Fibroblast of pulmonary artery (primary cell): ENCODE data around the gene SNPH.

ENCODE experiments used
- DNase-seq: peaks from one replicate; pipeline ENCODE4 v3.0.0-alpha.2; 2010; ENCODE audit warnings: low read depth
- H3K4me3 ChIP-seq: replicated peaks from 2 replicates; pipeline ENCODE4 v1.5.1; 2011; ENCODE audit warnings: low read depth, mild to moderate bottlenecking, control low read depth, low read length, moderate library complexity
- CTCF ChIP-seq: IDR thresholded peaks from 2 replicates; pipeline ENCODE4 v1.5.1; 2011; ENCODE audit warnings: mild to moderate bottlenecking, control low read depth, low read length, inconsistent platforms; ENCODE audit errors: missing control alignments

The SNPH gene

GRCh38 chr20:1291191-1291741 is 25.2 kb downstream of the SNPH start:
- peak; percentile 74 for DNase-seq
- TF ChIP-seq CTCF, result no peak
- H3K4me3 ChIP-seq, result no peak overlapping the region

GRCh38 chr20:1292620-1293019 is 26.5 kb downstream of the SNPH start:
- H3K4me3 ChIP-seq, result no peak overlapping the region
- TF ChIP-seq CTCF, result no peak
- DNase-seq, result no peak

GRCh38 chr20:1293641-1294379 is 27.7 kb downstream of the SNPH start:
- TF ChIP-seq CTCF, result no peak
- DNase-seq, result no peak
- no peak overlapping the region for H3K4me3 ChIP-seq

GRCh38 chr20:1294497-1294896 is 28.4 kb downstream of the SNPH start:
- DNase-seq, result no peak
- no peak for TF ChIP-seq CTCF
- H3K4me3 ChIP-seq, result no peak overlapping the region

GRCh38 chr20:1295276-1295930 is 29.3 kb downstream of the SNPH start:
- no peak for DNase-seq
- TF ChIP-seq CTCF, result no peak

GRCh38 chr20:1296117-1296610 is 30.1 kb downstream of the SNPH start:
- no peak for TF ChIP-seq CTCF
- no peak for DNase-seq

More at GRCh38 chr20:1295276-1295930, 29.3 kb downstream of the SNPH start:
- no peak overlapping the region for H3K4me3 ChIP-seq

GRCh38 chr20:1296922-1297321 is 30.8 kb downstream of the SNPH start:
- no peak for TF ChIP-seq CTCF
- DNase-seq, result no peak
- H3K4me3 ChIP-seq, result no peak overlapping the region

More at GRCh38 chr20:1296117-1296610, 30.1 kb downstream of the SNPH start:
- no peak overlapping the region for H3K4me3 ChIP-seq
